ENCODE measurements around the gene LSM7.
"Not testable (repeated sequence)": the region's sequence is repeated elsewhere in the genome, so short reads cannot be mapped to it uniquely, and the experiment has no call there.

LSM7 gene

DNA sequence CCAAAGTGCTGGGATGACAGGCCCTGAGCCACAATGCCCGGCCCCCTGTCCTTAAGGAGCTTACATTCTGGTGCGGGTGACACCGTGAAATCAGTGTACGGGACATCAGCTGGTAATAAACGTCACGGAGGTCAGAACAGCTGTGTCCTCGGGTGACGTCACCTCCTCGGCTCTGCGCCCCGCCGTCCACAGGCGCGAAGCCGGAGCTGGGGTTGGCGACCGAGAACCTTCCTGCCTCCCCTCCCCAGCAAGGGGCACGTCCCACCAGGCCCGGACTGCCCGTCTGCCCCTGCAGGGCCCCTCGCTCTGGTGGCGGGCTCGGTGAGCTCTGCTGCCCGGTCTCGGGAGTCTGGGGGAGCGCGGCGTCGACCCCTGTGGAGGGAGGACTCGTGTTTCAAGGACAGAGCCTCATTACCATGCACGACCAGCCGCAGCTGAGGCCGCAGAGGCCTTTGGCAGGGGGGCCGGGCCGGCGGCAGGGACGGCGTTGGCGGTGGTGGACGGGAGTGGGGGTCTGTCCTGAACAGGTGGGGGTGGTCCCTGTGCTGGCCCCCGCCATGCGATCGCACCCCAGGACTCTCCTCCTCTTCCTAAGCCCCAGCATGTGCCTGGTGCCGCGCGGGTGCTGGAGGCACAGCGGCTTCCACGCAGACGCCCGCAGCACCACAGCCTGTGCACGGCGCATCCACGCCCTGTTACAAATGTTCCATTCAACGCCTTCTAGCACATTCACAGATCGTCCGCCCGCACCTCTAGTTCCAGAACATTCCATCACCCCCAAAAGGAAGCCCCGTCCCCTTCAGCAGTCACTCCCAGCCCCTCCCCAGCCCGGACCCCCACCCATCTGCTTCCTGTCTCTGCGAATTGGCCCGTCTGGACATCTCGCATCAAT is 25.8 kb downstream of the LSM7 start:
- DNase-seq (ENCODE audit: low read depth in 2 of 2) = no peak

DNA sequence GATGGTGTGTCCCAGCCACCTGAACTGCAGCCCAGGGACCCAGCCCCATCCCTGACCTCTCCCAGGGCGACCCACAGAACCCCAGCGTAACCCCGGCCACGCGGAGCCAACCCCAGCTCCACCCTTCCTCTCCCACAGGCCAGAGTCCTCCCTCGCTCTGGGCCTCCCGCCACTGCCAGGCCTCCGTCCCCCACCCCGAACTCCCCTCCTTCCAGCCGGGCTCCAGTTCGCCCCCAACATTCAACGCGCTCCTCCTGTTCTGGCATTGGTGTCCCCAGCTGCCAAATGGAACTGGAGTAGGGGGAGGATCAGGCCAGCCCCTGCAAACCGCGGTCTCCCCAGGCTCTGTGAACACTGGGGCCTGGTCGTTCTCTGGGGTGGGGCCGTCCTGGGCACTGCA is 27.9 kb downstream of the LSM7 start:
- DNase-seq (ENCODE audit: low read depth in 2 of 2) = no peak

DNA sequence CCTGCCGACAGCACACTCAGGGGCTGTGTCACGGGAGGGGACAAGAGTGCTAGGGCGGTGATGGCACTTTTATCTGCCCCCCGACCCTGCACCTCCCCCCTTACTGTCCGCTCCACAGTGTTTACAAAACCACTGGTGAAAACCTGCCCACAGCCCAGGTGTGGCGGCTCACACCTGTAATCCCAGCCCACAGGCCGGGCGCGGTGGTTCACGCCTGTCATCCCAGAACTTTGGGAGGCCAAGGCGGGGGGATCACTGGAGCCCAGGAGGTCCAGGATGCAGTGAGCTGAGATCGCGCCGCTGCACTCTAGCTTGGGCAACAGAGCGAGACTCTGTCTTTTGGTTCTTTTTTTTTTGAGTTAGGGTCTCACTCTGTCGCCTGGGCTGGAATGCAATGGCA is 32.2 kb downstream of the LSM7 start:
- DNase-seq (ENCODE audit: low read depth in 2 of 2) = no peak

- no peak for DNase-seq (ENCODE audit: low read depth in 2 of 2)
Observed at GRCh38 chr19:2294687-2295335, 33.6 kb downstream of the LSM7 start.

GRCh38 chr19:2291185-2291751 is 37.1 kb downstream of the LSM7 start:
- no peak for DNase-seq (ENCODE audit: low read depth in 2 of 2)

- no peak for DNase-seq (ENCODE audit: low read depth in 2 of 2)
Observed at GRCh38 chr19:2290441-2291184, 37.8 kb downstream of the LSM7 start.

DNA sequence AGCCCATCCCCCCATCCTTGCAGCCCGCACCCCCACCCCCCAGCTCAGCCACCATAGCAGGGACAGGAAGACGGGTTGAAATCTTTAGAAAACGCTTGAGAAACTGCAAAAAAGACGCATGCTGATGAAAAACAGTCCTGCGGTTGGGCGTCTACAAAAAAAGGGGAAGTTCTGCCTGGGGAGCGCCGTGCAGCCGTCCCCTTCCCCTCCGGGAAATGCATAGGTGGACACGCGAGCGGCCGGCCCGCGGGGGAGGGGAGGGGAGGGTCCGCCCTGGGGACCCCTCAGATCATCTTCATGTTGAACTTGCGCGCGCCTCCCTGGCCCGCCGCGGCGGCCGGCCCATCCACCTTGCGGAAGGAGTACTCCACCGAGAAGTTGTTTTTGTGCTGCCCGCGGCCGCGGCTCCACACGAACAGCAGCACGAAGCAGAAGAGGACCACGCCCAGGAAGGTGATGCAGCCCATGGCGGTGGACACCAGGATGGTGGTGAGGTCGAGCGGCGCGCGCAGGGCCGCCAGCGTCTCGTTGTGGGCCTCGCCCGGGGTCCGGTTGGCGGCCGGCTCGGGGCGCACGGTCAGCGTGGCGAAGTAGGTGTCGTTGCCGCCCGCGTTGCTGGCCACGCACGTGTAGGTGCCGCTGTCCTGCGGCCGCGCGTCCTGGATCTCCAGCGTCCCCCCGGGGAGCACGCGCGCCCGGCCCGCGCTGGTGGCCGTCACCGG is 38.5 kb downstream of the LSM7 start:
- no peak for DNase-seq (ENCODE audit: low read depth in 2 of 2)

DNA sequence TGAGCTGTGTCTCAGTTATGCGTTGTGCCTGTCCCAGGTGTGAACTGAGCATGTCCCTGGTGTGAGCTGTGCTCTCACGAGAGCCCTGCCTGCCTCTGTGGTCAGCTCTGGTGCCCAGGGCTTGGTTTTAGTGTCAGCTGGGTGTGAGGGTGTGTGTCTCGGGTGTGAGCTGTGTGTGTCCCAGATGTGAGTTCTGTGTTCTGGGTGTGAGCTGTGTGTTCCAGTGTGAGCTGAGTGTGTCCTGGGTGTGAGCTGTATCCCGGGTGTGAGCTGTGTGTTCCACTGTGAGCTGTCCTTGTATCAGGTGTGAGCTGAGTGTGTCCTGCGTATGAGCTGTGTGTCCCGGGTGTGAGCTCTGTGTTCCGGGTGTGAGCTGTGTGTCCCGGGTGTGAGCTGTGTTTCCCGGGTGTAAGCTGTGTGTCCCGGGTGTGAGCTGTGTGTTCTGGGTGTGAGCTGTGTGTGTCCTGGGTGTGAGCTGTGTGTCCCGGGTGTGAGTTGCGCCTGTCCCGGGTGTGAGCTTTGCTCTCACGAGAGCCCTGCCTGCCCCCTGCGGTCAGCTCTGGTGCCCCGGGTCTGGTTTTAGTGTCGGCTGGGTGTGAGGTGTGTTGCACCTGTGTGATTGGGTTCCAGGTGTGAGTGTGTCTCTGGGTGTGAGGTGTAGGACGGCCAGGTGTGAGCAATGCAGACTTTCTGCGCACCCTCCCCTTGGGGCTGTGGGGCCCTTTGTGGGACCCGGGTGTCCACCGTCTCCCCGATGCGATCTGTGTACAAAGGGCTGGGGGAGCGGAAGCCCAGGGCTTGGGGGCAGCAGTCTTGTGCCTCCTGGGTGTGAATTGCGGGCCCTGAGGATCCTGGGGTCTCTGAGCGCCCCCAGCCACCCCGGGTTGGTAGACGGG is 39.3 kb downstream of the LSM7 start:
- DNase-seq (ENCODE audit: low read depth in 2 of 2) = no peak

- DNase-seq (ENCODE audit: low read depth in 2 of 2) = no peak
Observed at GRCh38 chr19:2288338-2288817, 40.0 kb downstream of the LSM7 start.

DNA sequence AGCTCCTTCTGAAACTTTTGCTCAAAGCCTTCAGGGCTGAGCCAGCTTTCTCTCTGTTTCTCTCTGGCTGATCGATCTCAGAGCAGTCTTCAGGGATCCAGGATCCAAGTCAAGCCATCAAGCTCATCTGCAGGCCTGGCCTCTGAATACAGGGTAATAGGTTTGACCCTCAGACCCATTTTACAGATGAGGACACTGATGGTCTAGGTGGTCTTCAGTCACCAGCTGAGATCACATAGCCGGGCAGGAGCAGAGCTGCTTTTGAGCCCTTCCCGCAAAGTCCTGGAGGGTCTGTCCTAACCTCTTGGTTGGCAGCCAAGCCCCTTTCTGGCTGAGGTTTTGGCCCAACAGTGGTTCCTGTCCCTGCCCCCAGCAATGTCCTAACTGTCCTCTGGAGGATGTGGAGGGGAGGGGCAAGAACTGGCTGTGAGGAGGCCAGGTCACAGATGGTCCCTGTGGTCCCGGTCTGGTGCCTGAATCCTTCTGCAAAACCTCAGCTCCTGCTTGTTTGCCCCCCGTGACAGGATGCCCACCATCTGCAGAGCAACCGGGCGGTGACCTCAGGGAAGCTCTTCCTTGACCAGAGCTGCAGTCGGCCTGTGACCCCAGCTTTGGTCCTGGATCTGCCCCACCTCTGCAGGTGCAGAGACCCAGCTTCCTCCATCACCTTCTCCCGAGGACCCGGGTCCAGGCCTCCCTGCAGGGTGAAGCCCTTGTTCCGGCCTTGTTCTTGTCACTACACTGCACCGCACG is 40.6 kb downstream of the LSM7 start:
- DNase-seq (ENCODE audit: low read depth in 2 of 2) = no peak

- DNase-seq (ENCODE audit: low read depth in 2 of 2) = no peak
Observed at GRCh38 chr19:2286402-2287140, 41.8 kb downstream of the LSM7 start.

DNA sequence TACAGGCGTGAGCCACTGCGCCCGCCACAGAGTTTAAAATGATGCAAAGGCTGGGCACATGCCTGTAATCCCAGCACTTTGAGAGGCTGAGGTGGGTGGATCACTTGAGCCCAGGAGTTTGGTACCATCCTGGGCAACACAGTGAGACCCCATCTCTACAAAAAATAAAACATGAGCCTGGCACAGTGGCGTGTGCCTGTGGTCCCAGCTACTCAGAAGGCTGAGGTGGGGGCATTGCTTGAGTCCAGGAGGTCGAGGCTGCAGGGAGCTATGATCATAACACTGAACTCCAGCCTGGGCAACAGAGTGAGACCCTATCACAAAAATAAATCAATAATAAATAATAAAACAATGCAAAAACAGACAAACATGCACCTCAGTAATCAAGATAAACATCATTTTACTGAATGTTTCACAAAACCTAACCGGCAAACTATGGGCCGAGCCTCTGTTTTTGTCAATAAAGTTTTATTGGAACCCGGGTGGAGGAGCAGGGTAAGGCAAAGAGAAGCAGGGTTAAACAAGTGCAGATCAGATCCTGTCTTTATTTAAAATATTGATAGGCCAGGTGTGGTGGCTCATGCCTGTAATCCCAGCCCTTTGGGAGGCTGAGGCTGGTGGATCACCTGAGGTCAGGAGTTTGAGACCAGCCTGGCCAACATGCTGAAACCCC is 44.4 kb downstream of the LSM7 start:
- no peak for DNase-seq (ENCODE audit: low read depth in 2 of 2)

GRCh38 chr19:2282862-2283237 is 45.5 kb downstream of the LSM7 start:
- DNase-seq (ENCODE audit: low read depth in 2 of 2) = no peak

- no peak for DNase-seq (ENCODE audit: low read depth in 2 of 2)
Observed at GRCh38 chr19:2282062-2282861, 46.1 kb downstream of the LSM7 start, which contains the start of gene PEAK3. PEAK3 (minus strand) TSS chr19:2282175; CDS start chr19:2280931, 1,244 bp downstream.

DNA sequence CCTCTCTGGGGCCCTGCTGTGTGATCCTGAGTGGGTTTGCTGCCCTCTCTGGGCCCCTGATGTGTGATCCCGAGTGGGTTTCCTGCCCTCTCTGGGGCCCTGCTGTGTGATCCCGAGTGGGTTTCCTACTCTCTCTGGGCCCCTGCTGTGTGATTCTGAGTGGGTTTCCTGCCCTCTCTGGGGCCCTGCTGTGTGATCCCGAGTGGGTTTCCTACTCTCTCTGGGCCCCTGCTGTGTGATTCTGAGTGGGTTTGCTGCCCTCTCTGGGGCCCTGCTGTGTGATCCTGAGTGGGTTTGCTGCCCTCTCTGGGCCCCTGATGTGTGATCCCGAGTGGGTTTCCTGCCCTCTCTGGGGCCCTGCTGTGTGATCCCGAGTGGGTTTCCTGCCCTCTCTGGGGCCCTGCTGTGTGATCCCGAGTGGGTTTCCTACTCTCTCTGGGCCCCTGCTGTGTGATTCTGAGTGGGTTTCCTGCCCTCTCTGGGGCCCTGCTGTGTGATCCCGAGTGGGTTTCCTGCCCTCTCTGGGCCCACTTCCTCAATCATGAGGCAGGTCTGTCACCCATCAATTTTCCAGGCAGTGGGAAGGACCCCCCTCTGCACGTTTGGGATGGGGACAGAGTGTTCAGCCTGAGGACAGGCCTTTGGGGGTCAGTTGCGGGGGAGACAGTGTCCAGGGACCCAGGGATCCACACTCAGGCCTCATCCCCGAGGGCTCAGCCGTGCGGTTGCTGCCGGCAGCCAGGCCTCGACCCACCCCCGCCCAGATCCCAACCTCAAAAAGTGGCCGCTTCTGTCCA is 46.9 kb downstream of the LSM7 start:
- DNase-seq (ENCODE audit: low read depth in 2 of 2) = not testable (repeated sequence)

GRCh38 chr19:2280633-2281264 is 47.6 kb downstream of the LSM7 start:
- DNase-seq (ENCODE audit: low read depth in 2 of 2) = no peak

Measured in activated CD4-positive, alpha-beta T cell treated with anti-CD3 and anti-CD28 coated beads for 24 hours (primary cell).